Mucosa of rectum (tissue), 2 donors: ENCODE data around the gene ILK.

Source experiments
- H3K27ac ChIP-seq, 2 donors: one replicate each; pipeline ENCODE4 v1.7.0; 2013; ENCODE audit warnings: inconsistent platforms in 2 of 2, low read depth in 2 of 2, low read length in 2 of 2
- H3K27me3 ChIP-seq, 2 donors: one replicate each; pipeline ENCODE4 v1.7.0; 2013; ENCODE audit warnings: low read length in 2 of 2; ENCODE audit not compliant: control insufficient read depth in 2 of 2, insufficient read depth in 2 of 2
- H3K36me3 ChIP-seq, 2 donors: one replicate each; pipeline ENCODE4 v1.7.0; 2013; ENCODE audit warnings: low read length in 2 of 2; ENCODE audit not compliant: control insufficient read depth in 2 of 2, insufficient read depth in 2 of 2
- H3K4me1 ChIP-seq, 2 donors: one replicate each; pipeline ENCODE4 v1.7.0; 2013; ENCODE audit warnings: low read length in 2 of 2, mild to moderate bottlenecking in 1 of 2; ENCODE audit not compliant: control insufficient read depth in 2 of 2, insufficient read depth in 2 of 2
- H3K4me3 ChIP-seq, 2 donors: one replicate each; pipeline ENCODE4 v1.7.0; 2013; ENCODE audit warnings: low read length in 2 of 2
- H3K9ac ChIP-seq, 2 donors: one replicate each; pipeline ENCODE4 v1.7.0; 2013; ENCODE audit warnings: low read length in 2 of 2, low read depth in 1 of 2, mild to moderate bottlenecking in 1 of 2
- H3K9me3 ChIP-seq, 2 donors: one replicate each; pipeline ENCODE4 v1.7.0; 2013; ENCODE audit warnings: low read length in 2 of 2; ENCODE audit not compliant: control insufficient read depth in 2 of 2
- donor health status: healthy.
- donor health status: Normal muscosa, but diverticular disease.

ILK gene

GRCh38 chr11:6574816-6575715, 28.5 kb upstream of the ILK start:
- Histone ChIP-seq H3K36me3 (no peaks in the 10 kb centered on the region), H3K9ac (no peak overlapping the region), H3K4me3 (no peak overlapping the region), H3K4me1 (no peaks in the 10 kb centered on the region), H3K27me3 (no peaks in the 10 kb centered on the region), H3K9me3 (no peaks in the 10 kb centered on the region), H3K27ac (no peak overlapping the region)

GRCh38 chr11:6576471-6577373, 26.9 kb upstream of the ILK start:
- H3K4me1 ChIP-seq = no peaks in the 10 kb centered on the region
- no peak overlapping the region for H3K9ac ChIP-seq
- H3K27me3 ChIP-seq = no peaks in the 10 kb centered on the region
- H3K36me3 ChIP-seq = no peaks in the 10 kb centered on the region
- no peak overlapping the region for H3K4me3 ChIP-seq
- H3K9me3 ChIP-seq = no peaks in the 10 kb centered on the region
- H3K27ac ChIP-seq = peak overlapping the region in 1 of 2 donors; percentile 1

- H3K9ac ChIP-seq = no peak overlapping the region
- H3K4me1 ChIP-seq = no peaks in the 10 kb centered on the region
- no peak overlapping the region for H3K27ac ChIP-seq
- H3K27me3 ChIP-seq = no peaks in the 10 kb centered on the region
- no peaks in the 10 kb centered on the region for H3K9me3 ChIP-seq
- H3K36me3 ChIP-seq = no peaks in the 10 kb centered on the region
- no peak overlapping the region for H3K4me3 ChIP-seq
Observed at GRCh38 chr11:6578134-6578533, 25.4 kb upstream of the ILK start.

GRCh38 chr11:6579681-6580080, 23.9 kb upstream of the ILK start:
- Histone ChIP-seq H3K27me3 (no peaks in the 10 kb centered on the region), H3K9ac (no peak overlapping the region), H3K27ac (no peak overlapping the region), H3K4me1 (no peaks in the 10 kb centered on the region), H3K9me3 (peaks cover 0 to 2% of the 10 kb centered on the region in 2 donors), H3K4me3 (no peak overlapping the region), H3K36me3 (no peaks in the 10 kb centered on the region)

GRCh38 chr11:6583584-6583983, 20.0 kb upstream of the ILK start:
- no peak overlapping the region for H3K4me3 ChIP-seq
- peaks cover 0 to 2% of the 10 kb centered on the region in 2 donors for H3K9me3 ChIP-seq
- no peak overlapping the region for H3K27ac ChIP-seq
- H3K36me3 ChIP-seq = peaks cover 0 to 3% of the 10 kb centered on the region in 2 donors
- no peak overlapping the region for H3K9ac ChIP-seq
- no peaks in the 10 kb centered on the region for H3K27me3 ChIP-seq
- no peaks in the 10 kb centered on the region for H3K4me1 ChIP-seq

- peaks cover 0 to 2% of the 10 kb centered on the region in 2 donors for H3K9me3 ChIP-seq
- H3K27ac ChIP-seq = no peak overlapping the region
- no peaks in the 10 kb centered on the region for H3K27me3 ChIP-seq
- H3K36me3 ChIP-seq = peaks cover 0 to 3% of the 10 kb centered on the region in 2 donors
- no peak overlapping the region for H3K4me3 ChIP-seq
- no peaks in the 10 kb centered on the region for H3K4me1 ChIP-seq
- H3K9ac ChIP-seq = no peak overlapping the region
Observed at GRCh38 chr11:6584528-6584927, 19.0 kb upstream of the ILK start.

GRCh38 chr11:6586434-6587359, 16.9 kb upstream of the ILK start:
- Histone ChIP-seq H3K9ac (no peak overlapping the region), H3K4me3 (no peak overlapping the region), H3K27ac (no peak overlapping the region), H3K36me3 (peaks cover 0 to 4% of the 10 kb centered on the region in 2 donors), H3K4me1 (no peaks in the 10 kb centered on the region), H3K27me3 (no peaks in the 10 kb centered on the region), H3K9me3 (peaks cover 0 to 2% of the 10 kb centered on the region in 2 donors)

GRCh38 chr11:6587360-6587953, 16.1 kb upstream of the ILK start:
- H3K27me3 ChIP-seq = no peaks in the 10 kb centered on the region
- no peaks in the 10 kb centered on the region for H3K4me1 ChIP-seq
- H3K4me3 ChIP-seq = no peak overlapping the region
- peaks cover 0 to 2% of the 10 kb centered on the region in 2 donors for H3K9me3 ChIP-seq
- no peak overlapping the region for H3K9ac ChIP-seq
- H3K27ac ChIP-seq = no peak overlapping the region
- H3K36me3 ChIP-seq = peaks cover under 1 to 8% of the 10 kb centered on the region in 2 donors

GRCh38 chr11:6588018-6588417, 15.6 kb upstream of the ILK start:
- H3K9me3 ChIP-seq = peaks cover 0 to 2% of the 10 kb centered on the region in 2 donors
- no peak overlapping the region for H3K9ac ChIP-seq
- no peak overlapping the region for H3K4me3 ChIP-seq
- H3K4me1 ChIP-seq = no peaks in the 10 kb centered on the region
- no peak overlapping the region for H3K27ac ChIP-seq
- peaks cover 2 to 8% of the 10 kb centered on the region in 2 donors for H3K36me3 ChIP-seq
- no peaks in the 10 kb centered on the region for H3K27me3 ChIP-seq
